Purkinje cell (primary cell): ENCODE data around the gene ADAP2. TPM values are rescaled to one million over a fixed set of nuclear protein-coding genes. Genes with fewer than 3 reads are reported as not detected.

ENCODE experiments used
- polyA plus RNA-seq: library from polyadenylated mRNA; unstranded; fragments of >200 nt; fragmentation: Nextera tagmentation; gene quantifications from 2 replicates; pipeline ENCODE4 v1.2.1, GENCODE V29; 2014

Gene ADAP2, protein sequence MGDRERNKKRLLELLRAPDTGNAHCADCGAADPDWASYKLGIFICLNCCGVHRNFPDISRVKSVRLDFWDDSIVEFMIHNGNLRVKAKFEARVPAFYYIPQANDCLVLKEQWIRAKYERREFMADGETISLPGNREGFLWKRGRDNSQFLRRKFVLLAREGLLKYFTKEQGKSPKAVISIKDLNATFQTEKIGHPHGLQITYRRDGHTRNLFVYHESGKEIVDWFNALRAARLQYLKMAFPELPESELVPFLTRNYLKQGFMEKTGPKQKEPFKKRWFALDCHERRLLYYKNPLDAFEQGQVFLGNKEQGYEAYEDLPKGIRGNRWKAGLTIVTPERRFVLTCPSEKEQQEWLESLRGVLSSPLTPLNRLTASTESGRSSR
- 3.4 TPM in 1 of 2 replicates, not detected in the other for polyA plus RNA-seq

DNA sequence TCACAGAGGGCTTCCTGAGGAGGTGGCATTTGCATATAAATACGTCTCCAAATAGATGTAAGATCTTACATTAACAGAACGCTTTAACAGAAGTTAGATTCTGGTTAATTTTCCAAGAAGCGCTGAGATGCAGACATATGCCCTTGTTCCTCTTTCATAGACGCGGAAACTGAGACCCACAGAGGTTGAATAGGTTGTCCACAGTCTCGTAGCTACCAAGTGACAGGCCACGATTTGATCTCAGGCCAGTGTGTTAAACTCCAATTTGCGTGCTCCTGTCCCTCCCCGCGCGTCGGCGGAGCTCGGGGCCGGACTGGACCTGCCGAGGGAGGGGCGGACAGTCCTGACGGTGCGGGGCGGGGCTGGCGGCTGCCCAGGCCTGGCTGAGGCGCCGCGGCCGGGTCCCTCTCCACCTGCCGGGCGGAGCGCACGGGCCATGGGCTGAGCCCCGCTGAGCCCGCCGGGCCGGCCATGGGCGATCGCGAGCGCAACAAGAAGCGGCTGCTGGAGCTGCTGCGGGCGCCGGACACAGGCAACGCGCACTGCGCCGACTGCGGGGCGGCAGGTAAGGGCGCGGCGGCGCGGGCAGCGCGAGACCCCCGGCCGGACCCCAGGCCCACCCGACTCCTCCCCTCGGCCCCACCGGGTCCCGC, at the start of gene ADAP2:
Gene ADAP2 (plus strand): TSS at position 402 of the 653 bp plus-strand sequence. CDS start 70 bp downstream, at position 472.

DNA sequence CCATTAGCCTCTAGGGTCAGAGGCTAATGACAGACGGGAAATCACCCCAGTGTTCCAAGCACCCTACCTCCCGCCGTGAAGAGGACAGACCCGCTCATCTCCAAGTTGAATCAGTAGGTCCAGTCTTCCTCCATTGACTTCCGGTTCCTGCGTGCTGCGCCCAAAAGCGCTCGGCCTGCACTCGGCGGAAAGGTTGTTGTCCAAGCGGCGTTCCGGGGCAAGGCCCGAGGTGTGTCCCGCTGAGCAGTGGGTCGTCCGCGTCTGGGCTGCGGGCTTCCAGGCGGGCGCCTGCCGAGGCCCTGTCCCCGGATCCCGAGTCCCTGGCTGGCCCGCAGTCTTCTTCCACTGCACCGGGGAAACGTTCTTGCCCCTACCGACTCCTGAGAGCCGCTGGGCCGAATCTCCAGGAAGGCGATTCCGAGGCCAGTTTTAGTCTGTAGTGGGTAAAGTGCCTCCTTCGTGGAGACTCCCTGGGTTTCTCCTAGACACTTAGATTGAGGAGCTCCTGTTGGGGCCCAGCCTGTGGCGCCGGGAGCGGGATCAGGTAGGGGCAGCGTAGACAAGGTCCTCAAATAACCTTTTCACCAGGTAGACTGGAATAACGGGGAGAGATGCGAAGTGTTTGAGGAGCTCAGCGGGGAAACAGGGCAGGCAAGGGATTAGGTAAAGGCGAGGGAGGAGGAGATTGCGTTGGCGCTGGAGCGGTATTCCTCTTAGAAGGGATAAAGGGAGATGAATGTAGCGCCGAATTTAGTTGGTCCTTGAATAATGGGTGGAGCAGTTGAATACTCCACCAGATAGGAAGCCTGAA, 15.4 kb upstream of the ADAP2 start, which contains the start of gene TEFM:
Gene TEFM (minus strand): TSS at position 138 of the 811 bp plus-strand sequence. CDS start 40 bp downstream, at position 98.

DNA sequence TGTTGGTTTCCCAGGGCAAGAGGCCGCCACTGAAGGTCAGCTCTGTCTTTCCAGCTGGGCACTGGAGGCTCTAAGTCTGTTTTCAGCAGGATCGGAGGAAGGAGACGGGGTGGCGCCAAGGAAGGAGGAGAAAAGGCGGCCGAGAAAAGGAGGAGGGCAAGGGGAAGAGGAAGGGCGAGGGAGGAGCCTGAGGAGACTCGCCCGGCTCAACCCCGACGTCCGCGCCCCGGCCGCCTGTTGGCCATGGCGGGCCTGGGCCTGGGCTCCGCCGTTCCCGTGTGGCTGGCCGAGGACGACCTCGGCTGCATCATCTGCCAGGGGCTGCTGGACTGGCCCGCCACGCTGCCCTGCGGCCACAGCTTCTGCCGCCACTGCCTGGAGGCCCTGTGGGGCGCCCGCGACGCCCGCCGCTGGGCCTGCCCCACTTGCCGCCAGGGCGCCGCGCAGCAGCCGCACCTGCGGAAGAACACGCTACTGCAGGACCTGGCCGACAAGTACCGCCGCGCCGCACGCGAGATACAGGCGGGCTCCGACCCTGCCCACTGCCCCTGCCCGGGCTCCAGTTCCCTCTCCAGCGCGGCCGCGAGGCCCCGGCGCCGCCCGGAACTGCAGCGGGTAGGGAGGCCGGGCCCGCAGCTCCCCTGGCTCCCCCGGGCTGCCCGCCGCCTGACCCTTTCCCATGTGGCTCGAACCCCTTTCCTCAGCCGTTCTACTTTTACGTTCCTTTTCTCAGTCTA, 49.3 kb downstream of the ADAP2 start, which contains the start of gene RNF135:
Gene RNF135 (plus strand): TSS at position 209 of the 737 bp plus-strand sequence. CDS start 35 bp downstream, at position 244.

Other genes with a start within 250 kb of the ADAP2 start
- 11.6 and 12.0 TPM in 2 replicates for gene CRLF3, start 97.3 kb upstream of the ADAP2 start, polyA plus RNA-seq
- gene ATAD5, start 90.0 kb upstream of the ADAP2 start, polyA plus RNA-seq: 1.0 and 1.2 TPM in 2 replicates
- gene TEFM, start 15.7 kb upstream of the ADAP2 start, polyA plus RNA-seq: 34.6 and 36.9 TPM in 2 replicates
- gene RNF135, start 49.1 kb downstream of the ADAP2 start, polyA plus RNA-seq: 0.90 TPM in 1 of 2 replicates, not detected in the other
- 15.2 and 24.8 TPM in 2 replicates for gene NF1, start 173.0 kb downstream of the ADAP2 start, polyA plus RNA-seq